Calu3 (cell line): Measurements from ENCODE around the gene GALNT17. TPM values are rescaled to one million over a fixed set of nuclear protein-coding genes. Genes with fewer than 3 reads are reported as not detected.

Experiments
- BruUV-seq: library from RNA; stranded (reverse); fragments of 400-500 nt; replicated peaks from 2 replicates; lab custom pipeline; 2021; lab: Mats Ljungman, UMichigan
- CTCF ChIA-PET: fragments of 300-600 bp; sonication (Branson Sonifier 250); formaldehyde crosslinking; loops from one replicate; lab custom pipeline; 2022; ENCODE audit warnings: antibody characterized with exemption; lab: Charles Lee
- DNase-seq: peaks from one replicate; pipeline ENCODE4 v3.0.0; 2022
- H3K27ac Mint-ChIP-seq: one replicate; pipeline ENCODE4 v1.8.0; 2022; ENCODE audit warnings: mixed read lengths; ENCODE audit not compliant: unreplicated experiment
- H3K27me3 Mint-ChIP-seq: one replicate; pipeline ENCODE4 v1.8.0; 2022; ENCODE audit warnings: mixed read lengths; ENCODE audit not compliant: unreplicated experiment
- H3K36me3 Mint-ChIP-seq: one replicate; pipeline ENCODE4 v1.8.0; 2022; ENCODE audit warnings: mild to moderate bottlenecking, moderate library complexity, mixed read lengths; ENCODE audit not compliant: insufficient read depth, unreplicated experiment
- H3K4me1 Mint-ChIP-seq: one replicate; pipeline ENCODE4 v1.8.0; 2022; ENCODE audit warnings: mild to moderate bottlenecking, low read depth, mixed read lengths; ENCODE audit not compliant: unreplicated experiment
- H3K4me3 Mint-ChIP-seq: one replicate; pipeline ENCODE4 v1.8.0; 2022; ENCODE audit warnings: mild to moderate bottlenecking, low read depth, moderate library complexity, mixed read lengths; ENCODE audit not compliant: unreplicated experiment
- H3K9me3 Mint-ChIP-seq: one replicate; pipeline ENCODE4 v1.8.0; 2022; ENCODE audit warnings: low read depth, mixed read lengths; ENCODE audit not compliant: unreplicated experiment
- CTCF ChIP-seq: fragments of 200-600 bp; IDR thresholded peaks from one replicate; pipeline ENCODE4 v1.8.0; 2022; ENCODE audit warnings: antibody characterized with exemption; ENCODE audit not compliant: unreplicated experiment
- intact Hi-C: fragments of 100-400 bp; cut with micrococcal nuclease; formaldehyde crosslinking; loops from one replicate; pipeline ENCODE4 v1.10.0; 2022; ENCODE audit not compliant: unreplicated experiment
- total RNA-seq: library from RNA; stranded (reverse); gene quantifications from 2 replicates; pipeline ENCODE4 v1.2.3, GENCODE V29; 2022

The GALNT17 gene
- total RNA-seq, 1 experiment from 2014 or later, result not detected

DNA sequence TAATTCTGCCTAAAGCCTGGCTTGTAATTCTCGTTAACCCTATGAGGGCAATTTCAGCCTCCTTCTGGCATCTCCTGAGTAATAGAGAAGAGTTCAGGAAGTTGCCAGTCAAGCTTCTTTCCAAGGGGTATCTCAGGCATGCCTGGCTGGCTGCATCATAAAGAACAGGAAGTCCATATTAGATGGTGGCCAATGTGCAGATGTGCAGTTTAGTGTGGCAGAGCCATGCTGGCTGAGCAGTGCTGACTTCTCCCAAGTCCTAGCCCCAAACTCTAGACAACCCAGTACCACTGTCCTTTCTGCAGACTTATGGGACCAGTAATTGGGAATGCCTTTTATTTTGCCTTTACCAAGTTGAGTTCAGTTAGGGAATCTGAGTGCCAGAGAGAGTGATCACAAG, 517.9 kb downstream of the GALNT17 start:
- Mint-ChIP-seq H3K36me3 (no peaks in the 10 kb centered on the region), H3K9me3 (peaks cover 3% of the 10 kb centered on the region), H3K27ac (no peak overlapping the region), H3K27me3 (no peaks in the 10 kb centered on the region), H3K4me1 (no peaks in the 10 kb centered on the region), H3K4me3 (no peak overlapping the region)
- CTCF ChIA-PET, result no interaction called here
- TF ChIP-seq CTCF, result no peak
- no peak for DNase-seq
- intact Hi-C loops, result no loop called here
- no TSS peak for BruUV-seq

DNA sequence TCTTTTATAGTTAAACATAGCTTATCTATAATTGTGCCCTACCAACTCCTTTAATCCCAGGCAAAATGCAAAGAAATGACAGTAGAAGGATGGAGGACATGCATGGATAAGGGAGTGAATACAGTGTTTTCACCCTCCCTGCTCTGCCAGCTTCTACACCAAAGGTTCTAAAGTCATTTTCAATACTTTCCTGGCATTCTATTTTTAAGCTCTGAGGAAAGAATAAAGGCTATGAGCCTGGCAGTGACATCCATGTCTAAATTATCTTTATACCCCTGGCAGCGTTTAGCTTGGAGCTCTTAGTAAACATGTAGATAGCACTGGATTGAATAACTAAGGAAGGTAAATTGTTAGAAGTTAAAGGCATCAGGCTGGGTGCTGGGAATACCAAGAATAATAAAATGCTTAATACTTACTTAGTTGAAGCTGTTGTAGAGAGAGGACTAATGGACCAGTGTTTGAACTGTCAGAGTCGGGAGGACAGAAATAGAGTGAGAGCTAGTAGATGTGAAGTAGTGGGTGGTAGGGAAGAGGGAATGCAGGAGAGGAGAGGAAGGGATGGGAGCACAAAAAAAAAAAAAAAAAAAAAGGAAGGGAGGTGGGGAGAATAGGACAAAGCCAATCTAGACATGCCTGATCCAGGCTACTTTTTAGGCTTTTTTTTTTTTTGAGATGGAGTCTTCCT, 518.9 kb downstream of the GALNT17 start:
- CTCF ChIA-PET, result interaction anchor here (0.7 kb wide), 1 partner anchor 139 kb away, joined by 9 read pairs; no protein-coding TSS in a partner anchor
- BruUV-seq, result no TSS peak
- H3K4me3 Mint-ChIP-seq, result no peak overlapping the region
- no peak for TF ChIP-seq CTCF
- peaks cover 3% of the 10 kb centered on the region for H3K9me3 Mint-ChIP-seq
- no peak for DNase-seq
- intact Hi-C loops, result no loop called here
- H3K36me3 Mint-ChIP-seq, result no peaks in the 10 kb centered on the region
- H3K27me3 Mint-ChIP-seq, result no peaks in the 10 kb centered on the region
- H3K4me1 Mint-ChIP-seq, result no peaks in the 10 kb centered on the region
- H3K27ac Mint-ChIP-seq, result no peak overlapping the region

GRCh38 chr7:71652510-71652909, 520.6 kb downstream of the GALNT17 start:
- Mint-ChIP-seq H3K4me3 (no peak overlapping the region), H3K27ac (no peak overlapping the region), H3K4me1 (no peaks in the 10 kb centered on the region), H3K9me3 (peaks cover 12% of the 10 kb centered on the region), H3K36me3 (no peaks in the 10 kb centered on the region), H3K27me3 (no peaks in the 10 kb centered on the region)
- TF ChIP-seq CTCF, result no peak
- intact Hi-C loops, result no loop called here
- BruUV-seq, result no TSS peak
- no peak for DNase-seq
- CTCF ChIA-PET, result no interaction called here

GRCh38 chr7:71657386-71657785, 525.4 kb downstream of the GALNT17 start:
- no peaks in the 10 kb centered on the region for H3K27me3 Mint-ChIP-seq
- H3K9me3 Mint-ChIP-seq, result peaks cover 17% of the 10 kb centered on the region
- no peaks in the 10 kb centered on the region for H3K4me1 Mint-ChIP-seq
- intact Hi-C loops, result no loop called here
- no peak overlapping the region for H3K27ac Mint-ChIP-seq
- CTCF ChIA-PET, result no interaction called here
- H3K4me3 Mint-ChIP-seq, result no peak overlapping the region
- BruUV-seq, result no TSS peak
- H3K36me3 Mint-ChIP-seq, result no peaks in the 10 kb centered on the region
- TF ChIP-seq CTCF, result no peak
- no peak for DNase-seq
